PC-9 (cell line): Measurements from ENCODE around the gene INS. TPM values are rescaled to one million over a fixed set of nuclear protein-coding genes. Genes with fewer than 3 reads are reported as not detected.
A peak's percentile ranks its signal among the peaks of the same experiment; 100 is the strongest.

Source experiments
- BruUV-seq: library from RNA; stranded (reverse); fragments of 400-500 nt; replicated peaks from 2 replicates; lab custom pipeline; 2021; lab: Mats Ljungman, UMichigan
- CTCF ChIA-PET: fragments of 300-600 bp; sonication (Branson Sonifier 250); formaldehyde crosslinking; loops from one replicate; lab custom pipeline; 2022; ENCODE audit warnings: antibody characterized with exemption; lab: Charles Lee
- POLR2A ChIA-PET: fragments of 300-600 bp; sonication (Branson Sonifier 250); formaldehyde crosslinking; loops from one replicate; lab custom pipeline; 2022; ENCODE audit warnings: antibody characterized with exemption; ENCODE audit not compliant: unreplicated experiment; lab: Charles Lee
- DNase-seq, 2 experiments: peaks; one replicate each; pipeline versions ENCODE4 v3.0.0 to v3.0.0-alpha.2; 2015 to 2022; ENCODE audit warnings: mixed read lengths in 1 of 2
- H2AFZ ChIP-seq: fragments of 200-600 bp; sonication (generic); 2 replicates; pipeline ENCODE4 v1.8.1; 2017; ENCODE audit warnings: antibody characterized with exemption
- H3F3A ChIP-seq: fragments of 200-600 bp; sonication (generic); 2 replicates; pipeline ENCODE4 v1.8.1; 2017; ENCODE audit warnings: antibody characterized with exemption, mild to moderate bottlenecking, low read depth; ENCODE audit not compliant: insufficient read depth
- H3K27ac ChIP-seq: fragments of 200-600 bp; sonication (generic); 2 replicates; pipeline ENCODE4 v1.6.1; 2016; ENCODE audit warnings: mixed run types
- H3K27me3 ChIP-seq: fragments of 200-600 bp; sonication (generic); 2 replicates; pipeline ENCODE4 v1.6.1; 2016; ENCODE audit warnings: low read depth, mixed run types; ENCODE audit not compliant: insufficient read depth
- H3K36me3 ChIP-seq: fragments of 200-600 bp; sonication (generic); 2 replicates; pipeline ENCODE4 v1.6.1; 2016; ENCODE audit warnings: low read depth, mixed run types
- H3K4me1 ChIP-seq: fragments of 200-600 bp; sonication (generic); replicated peaks from 2 replicates; pipeline ENCODE4 v1.6.1; 2016; ENCODE audit warnings: mixed run types; ENCODE audit not compliant: insufficient read depth
- H3K4me2 ChIP-seq: fragments of 200-600 bp; sonication (generic); 2 replicates; pipeline ENCODE4 v1.6.1; 2017; ENCODE audit warnings: mixed run types
- H3K4me3 ChIP-seq: fragments of 200-600 bp; sonication (generic); 2 replicates; pipeline ENCODE4 v1.6.1; 2016; ENCODE audit warnings: mixed run types
- H3K79me2 ChIP-seq: fragments of 200-600 bp; sonication (generic); 2 replicates; pipeline ENCODE4 v1.6.1; 2017; ENCODE audit warnings: low read depth, mixed run types
- H3K9me2 ChIP-seq: fragments of 200-600 bp; sonication (generic); 2 replicates; pipeline ENCODE4 v1.8.1; 2017; ENCODE audit warnings: mild to moderate bottlenecking; ENCODE audit not compliant: insufficient read depth
- H3K9me3 ChIP-seq: fragments of 200-600 bp; sonication (generic); 2 replicates; pipeline ENCODE4 v1.8.1; 2016; ENCODE audit warnings: low read depth; ENCODE audit not compliant: insufficient read depth
- H4K20me1 ChIP-seq: fragments of 200-600 bp; sonication (generic); 2 replicates; pipeline ENCODE4 v1.8.1; 2017; ENCODE audit not compliant: insufficient read depth
- CTCF ChIP-seq: fragments of 200-600 bp; sonication (generic); conservative IDR thresholded peaks from 2 replicates; pipeline ENCODE4 v1.6.1; 2017; ENCODE audit warnings: mixed run types, antibody characterized with exemption, mild to moderate bottlenecking, moderate library complexity
- EZH2 ChIP-seq: fragments of 200-600 bp; sonication (generic); IDR thresholded peaks from 2 replicates; pipeline ENCODE4 v1.8.0; 2017; ENCODE audit warnings: antibody characterized with exemption, low read depth
- intact Hi-C: fragments of 100-400 bp; cut with micrococcal nuclease; formaldehyde crosslinking; loops from one replicate; pipeline ENCODE4 v1.10.0; 2022; ENCODE audit not compliant: unreplicated experiment
- total RNA-seq: library from RNA; stranded (reverse); gene quantifications from 2 replicates; pipeline ENCODE4 v1.2.3, GENCODE V29; 2021

INS gene
- total RNA-seq, 1 experiment from 2014 or later = not detected

GRCh38 chr11:2149864-2150847 lies 10.9 kb downstream of the INS start:
- Histone ChIP-seq H2AFZ (no peak overlapping the region), H3K27me3 (peaks cover 10% of the 10 kb centered on the region; the same call in 1 of the 2 replicates), H3K4me3 (no peak overlapping the region), H3K9me3 (no peaks in the 10 kb centered on the region), H3K36me3 (no peaks in the 10 kb centered on the region), H3K4me2 (no peak overlapping the region), H3K9me2 (no peaks in the 10 kb centered on the region), H3F3A (peaks cover 4% of the 10 kb centered on the region; the same call in 1 of the 2 replicates), H3K27ac (no peak overlapping the region), H3K4me1 (no peaks in the 10 kb centered on the region), H4K20me1 (no peaks in the 10 kb centered on the region), H3K79me2 (no peaks in the 10 kb centered on the region)
- CTCF ChIA-PET = interaction anchor here (0.6 to 3.3 kb wide), 9 partner anchors 38 to 497 kb away, joined by 3 to 26 read pairs (median 6); no protein-coding TSS in a partner anchor
- no peak for DNase-seq
- BruUV-seq = no TSS peak
- intact Hi-C loops = loop anchor here (2.0 kb wide), 2 partner anchors 267 to 315 kb away; partner anchors contain the start of gene SYT8
- POLR2A ChIA-PET = interaction anchor here (0.6 kb wide), 1 partner anchor 268 kb away, joined by 3 read pairs; no protein-coding TSS in a partner anchor
- TF ChIP-seq CTCF (peak; percentile 68), EZH2 (no peak)

GRCh38 chr11:2149460-2149859 lies 11.5 kb downstream of the INS start:
- Histone ChIP-seq H3K4me2 (no peak overlapping the region), H3K36me3 (no peaks in the 10 kb centered on the region), H3F3A (peaks cover 4% of the 10 kb centered on the region; the same call in 1 of the 2 replicates), H3K79me2 (no peaks in the 10 kb centered on the region), H2AFZ (no peak overlapping the region), H3K9me3 (no peaks in the 10 kb centered on the region), H4K20me1 (no peaks in the 10 kb centered on the region), H3K4me3 (no peak overlapping the region), H3K9me2 (no peaks in the 10 kb centered on the region), H3K27me3 (peaks cover 15% of the 10 kb centered on the region; the same call in 1 of the 2 replicates), H3K27ac (no peak overlapping the region), H3K4me1 (no peaks in the 10 kb centered on the region)
- intact Hi-C loops = no loop called here
- ChIA-PET POLR2A (no interaction called here), CTCF (interaction anchor here (0.7 to 2.5 kb wide), 5 partner anchors 111 to 455 kb away, joined by 4 to 26 read pairs (median 7); no protein-coding TSS in a partner anchor)
- BruUV-seq = no TSS peak
- TF ChIP-seq CTCF (no peak), EZH2 (no peak)
- DNase-seq = no peak

- peaks cover 15% of the 10 kb centered on the region; the same call in 1 of the 2 replicates for H3K27me3 ChIP-seq
- H3K9me3 ChIP-seq = no peaks in the 10 kb centered on the region
- H3K4me2 ChIP-seq = no peak overlapping the region
- intact Hi-C loops = no loop called here
- ChIA-PET CTCF (no interaction called here), POLR2A (no interaction called here)
- no peaks in the 10 kb centered on the region for H4K20me1 ChIP-seq
- H2AFZ ChIP-seq = no peak overlapping the region
- no peaks in the 10 kb centered on the region for H3K79me2 ChIP-seq
- no peak for DNase-seq
- BruUV-seq = no TSS peak
- no peak overlapping the region for H3K4me3 ChIP-seq
- H3K27ac ChIP-seq = no peak overlapping the region
- peaks cover 4% of the 10 kb centered on the region; the same call in 1 of the 2 replicates for H3F3A ChIP-seq
- no peaks in the 10 kb centered on the region for H3K4me1 ChIP-seq
- H3K9me2 ChIP-seq = no peaks in the 10 kb centered on the region
- H3K36me3 ChIP-seq = no peaks in the 10 kb centered on the region
- TF ChIP-seq CTCF (no peak), EZH2 (no peak)
These were observed 12.4 kb downstream of the INS start for GRCh38 chr11:2148595-2148994.
